ENCODE measurements around the gene CLEC10A.

Gene CLEC10A

DNA sequence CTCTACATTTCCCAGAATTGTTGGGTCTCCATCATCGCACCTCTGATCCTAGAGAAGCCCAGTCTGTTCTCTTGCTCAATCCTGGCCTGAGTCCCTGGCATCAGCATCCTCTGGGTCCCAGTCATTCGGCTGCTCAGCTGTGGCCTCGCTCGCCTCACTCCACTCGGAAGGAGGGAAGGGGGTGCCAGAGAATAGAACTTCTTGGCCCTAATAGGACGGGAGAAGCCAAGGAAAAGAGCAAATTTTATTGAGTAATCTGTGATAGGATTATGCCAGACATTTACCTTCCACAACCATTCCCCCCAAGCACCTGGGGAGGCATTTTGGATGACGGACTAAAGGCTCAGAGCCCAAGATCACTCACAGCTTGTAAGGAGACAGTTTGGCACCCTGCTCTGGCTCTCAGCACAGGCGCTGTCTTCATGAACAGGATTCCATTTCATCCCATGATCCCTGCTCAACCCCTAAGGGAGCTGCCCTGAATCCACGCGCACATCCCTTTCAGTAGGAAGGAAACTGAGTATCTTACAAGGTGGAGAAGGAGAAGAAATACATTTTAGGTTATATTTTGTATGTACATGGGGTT, 498 bp upstream of the CLEC10A start:
- Histone ChIP-seq H3F3A (ENCODE audit: insufficient read depth, low read length) (no peaks in the 10 kb centered on the region; the same call in 1 of the 2 replicates), H4K20me1 (ENCODE audit: insufficient read depth, low read length) (no peaks in the 10 kb centered on the region), H3K4me3 (ENCODE audit: low read length) (no peak overlapping the region), H3K9me3 (replicated peaks; ENCODE audit: insufficient read depth, low read length) (no peaks in the 10 kb centered on the region), H3K9me2 (replicated peaks; ENCODE audit: insufficient read depth, low read length) (no peaks in the 10 kb centered on the region), H2AFZ (ENCODE audit: low read length) (no peak overlapping the region), H3K9ac (ENCODE audit: low read length) (no peak overlapping the region), H3K4me2 (ENCODE audit: low read depth, low read length) (no peak overlapping the region), H3K36me3 (replicated peaks; ENCODE audit: insufficient read depth, low read length) (no peaks in the 10 kb centered on the region), H3K79me2 (ENCODE audit: low read length) (no peaks in the 10 kb centered on the region), H3K27me3 (replicated peaks; ENCODE audit: insufficient read depth, low read length) (peaks cover 78% of the 10 kb centered on the region), H3K4me1 (ENCODE audit: low read length) (peaks cover 5% of the 10 kb centered on the region; the same call in 1 of the 2 replicates), H3K27ac (ENCODE audit: low read length) (no peak overlapping the region)
- TF ChIP-seq EZH2phosphoT487 (IDR thresholded peaks at IDR 0.05; ENCODE audit: low read length) (no peak), EZH2 (optimal IDR thresholded peaks at IDR 0.05; ENCODE audit: low read depth, low read length) (no peak)
- TF ChIP-seq, protein P1, sequence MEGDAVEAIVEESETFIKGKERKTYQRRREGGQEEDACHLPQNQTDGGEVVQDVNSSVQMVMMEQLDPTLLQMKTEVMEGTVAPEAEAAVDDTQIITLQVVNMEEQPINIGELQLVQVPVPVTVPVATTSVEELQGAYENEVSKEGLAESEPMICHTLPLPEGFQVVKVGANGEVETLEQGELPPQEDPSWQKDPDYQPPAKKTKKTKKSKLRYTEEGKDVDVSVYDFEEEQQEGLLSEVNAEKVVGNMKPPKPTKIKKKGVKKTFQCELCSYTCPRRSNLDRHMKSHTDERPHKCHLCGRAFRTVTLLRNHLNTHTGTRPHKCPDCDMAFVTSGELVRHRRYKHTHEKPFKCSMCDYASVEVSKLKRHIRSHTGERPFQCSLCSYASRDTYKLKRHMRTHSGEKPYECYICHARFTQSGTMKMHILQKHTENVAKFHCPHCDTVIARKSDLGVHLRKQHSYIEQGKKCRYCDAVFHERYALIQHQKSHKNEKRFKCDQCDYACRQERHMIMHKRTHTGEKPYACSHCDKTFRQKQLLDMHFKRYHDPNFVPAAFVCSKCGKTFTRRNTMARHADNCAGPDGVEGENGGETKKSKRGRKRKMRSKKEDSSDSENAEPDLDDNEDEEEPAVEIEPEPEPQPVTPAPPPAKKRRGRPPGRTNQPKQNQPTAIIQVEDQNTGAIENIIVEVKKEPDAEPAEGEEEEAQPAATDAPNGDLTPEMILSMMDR (IDR thresholded peaks at IDR 0.05; ENCODE audit: low read length), result no peak
- no peak for DNase-seq

DNA sequence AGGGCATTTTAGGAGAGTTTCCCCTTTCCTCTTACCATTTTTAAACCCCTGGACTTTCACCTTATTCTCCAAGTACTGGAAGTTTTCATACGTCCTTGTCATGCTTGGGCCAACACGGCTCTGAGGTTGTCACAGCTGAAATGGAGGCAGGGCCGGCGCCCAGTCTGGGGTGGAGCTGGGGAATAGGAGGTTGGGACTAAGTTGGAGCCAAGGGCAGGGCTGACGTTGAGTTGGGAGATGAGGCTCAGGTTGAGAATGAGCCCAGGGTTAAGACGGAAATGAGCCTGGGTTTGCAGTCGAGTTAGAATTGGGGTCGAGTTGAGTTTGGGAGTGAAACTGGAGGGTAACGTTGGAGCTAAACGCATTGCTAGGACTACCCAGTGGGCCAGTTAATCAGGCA, 1.3 kb downstream of the CLEC10A start:
- no peak overlapping the region for H3K9ac ChIP-seq (ENCODE audit: low read length)
- DNase-seq, result peak; percentile 2
- H3K27me3 ChIP-seq (replicated peaks; ENCODE audit: insufficient read depth, low read length), result peaks cover 81% of the 10 kb centered on the region

DNA sequence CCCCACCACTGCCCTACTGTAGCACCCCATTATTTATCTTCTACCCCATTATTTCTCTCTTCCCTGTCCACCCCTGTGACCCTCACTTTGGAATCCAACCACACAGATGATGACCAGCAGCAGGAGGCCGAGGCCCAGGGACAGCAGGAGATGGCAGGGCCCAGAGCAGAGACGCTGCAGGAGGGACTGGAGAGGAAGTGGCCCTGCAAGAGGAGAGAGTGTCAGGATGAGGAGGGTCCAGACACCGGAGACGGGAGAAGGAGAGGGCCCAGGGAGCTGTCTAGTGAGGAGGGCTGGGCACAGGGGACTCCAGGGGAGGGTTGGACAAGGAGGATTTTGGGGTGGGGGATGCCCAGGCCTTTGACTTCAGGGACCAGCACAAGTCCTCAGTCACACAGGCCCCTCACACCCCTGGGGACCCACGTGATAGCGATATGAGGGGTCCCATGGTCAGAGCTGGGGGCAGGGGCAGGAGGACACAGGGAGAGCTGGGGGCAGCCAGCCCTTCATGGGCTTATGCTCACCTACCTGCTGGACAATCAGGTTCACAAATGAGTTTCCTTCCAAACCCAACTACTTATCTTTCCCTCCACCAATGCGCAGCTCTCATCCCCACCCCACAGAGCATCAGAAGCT, 2.0 kb downstream of the CLEC10A start:
- H3K36me3 ChIP-seq (replicated peaks; ENCODE audit: insufficient read depth, low read length), result no peaks in the 10 kb centered on the region
- no peaks in the 10 kb centered on the region for H3K9me3 ChIP-seq (replicated peaks; ENCODE audit: insufficient read depth, low read length)
- no peak overlapping the region for H3K4me2 ChIP-seq (ENCODE audit: low read depth, low read length)
- no peak overlapping the region for H3K4me3 ChIP-seq (ENCODE audit: low read length)
- DNase-seq, result no peak
- H3F3A ChIP-seq (ENCODE audit: insufficient read depth, low read length), result no peaks in the 10 kb centered on the region
- H3K27ac ChIP-seq (ENCODE audit: low read length), result no peak overlapping the region
- H3K4me1 ChIP-seq (ENCODE audit: low read length), result no peaks in the 10 kb centered on the region
- TF ChIP-seq EZH2phosphoT487 (IDR thresholded peaks at IDR 0.05; ENCODE audit: low read length) (no peak), EZH2 (optimal IDR thresholded peaks at IDR 0.05; ENCODE audit: low read depth, low read length) (no peak)
- TF ChIP-seq, protein P1 (IDR thresholded peaks at IDR 0.05; ENCODE audit: low read length), result no peak
- H3K79me2 ChIP-seq (ENCODE audit: low read length), result no peaks in the 10 kb centered on the region
- no peaks in the 10 kb centered on the region for H3K9me2 ChIP-seq (replicated peaks; ENCODE audit: insufficient read depth, low read length)
- no peak overlapping the region for H2AFZ ChIP-seq (ENCODE audit: low read length)
- no peaks in the 10 kb centered on the region for H4K20me1 ChIP-seq (ENCODE audit: insufficient read depth, low read length)
- peaks cover 82% of the 10 kb centered on the region for H3K27me3 ChIP-seq (replicated peaks; ENCODE audit: insufficient read depth, low read length)
- H3K9ac ChIP-seq (ENCODE audit: low read length), result no peak overlapping the region

More for the DNA sequence above, 1.3 kb downstream of the CLEC10A start:
- Histone ChIP-seq H3K27ac (ENCODE audit: low read length) (no peak overlapping the region), H4K20me1 (ENCODE audit: insufficient read depth, low read length) (no peaks in the 10 kb centered on the region), H2AFZ (ENCODE audit: low read length) (no peak overlapping the region), H3K4me3 (ENCODE audit: low read length) (no peak overlapping the region), H3K79me2 (ENCODE audit: low read length) (no peaks in the 10 kb centered on the region), H3K9me2 (replicated peaks; ENCODE audit: insufficient read depth, low read length) (no peaks in the 10 kb centered on the region), H3F3A (ENCODE audit: insufficient read depth, low read length) (no peaks in the 10 kb centered on the region; the same call in 1 of the 2 replicates), H3K4me1 (ENCODE audit: low read length) (no peaks in the 10 kb centered on the region), H3K36me3 (replicated peaks; ENCODE audit: insufficient read depth, low read length) (no peaks in the 10 kb centered on the region), H3K4me2 (ENCODE audit: low read depth, low read length) (no peak overlapping the region), H3K9me3 (replicated peaks; ENCODE audit: insufficient read depth, low read length) (no peaks in the 10 kb centered on the region)
- no peak for TF ChIP-seq EZH2phosphoT487 (IDR thresholded peaks at IDR 0.05; ENCODE audit: low read length)
- TF ChIP-seq, protein P1 (IDR thresholded peaks at IDR 0.05; ENCODE audit: low read length), result no peak
- no peak for TF ChIP-seq EZH2 (optimal IDR thresholded peaks at IDR 0.05; ENCODE audit: low read depth, low read length)
